NAMALWA (cell line): ENCODE results near the gene JAK2.
"Not testable (repeated sequence)": the region's sequence is repeated elsewhere in the genome, so short reads cannot be mapped to it uniquely, and the experiment has no call there.

Experiments
- DNase-seq: peaks from one replicate; pipeline ENCODE4 v3.0.0-alpha.2; 2015; ENCODE audit warnings: low spot score

Gene JAK2

DNA sequence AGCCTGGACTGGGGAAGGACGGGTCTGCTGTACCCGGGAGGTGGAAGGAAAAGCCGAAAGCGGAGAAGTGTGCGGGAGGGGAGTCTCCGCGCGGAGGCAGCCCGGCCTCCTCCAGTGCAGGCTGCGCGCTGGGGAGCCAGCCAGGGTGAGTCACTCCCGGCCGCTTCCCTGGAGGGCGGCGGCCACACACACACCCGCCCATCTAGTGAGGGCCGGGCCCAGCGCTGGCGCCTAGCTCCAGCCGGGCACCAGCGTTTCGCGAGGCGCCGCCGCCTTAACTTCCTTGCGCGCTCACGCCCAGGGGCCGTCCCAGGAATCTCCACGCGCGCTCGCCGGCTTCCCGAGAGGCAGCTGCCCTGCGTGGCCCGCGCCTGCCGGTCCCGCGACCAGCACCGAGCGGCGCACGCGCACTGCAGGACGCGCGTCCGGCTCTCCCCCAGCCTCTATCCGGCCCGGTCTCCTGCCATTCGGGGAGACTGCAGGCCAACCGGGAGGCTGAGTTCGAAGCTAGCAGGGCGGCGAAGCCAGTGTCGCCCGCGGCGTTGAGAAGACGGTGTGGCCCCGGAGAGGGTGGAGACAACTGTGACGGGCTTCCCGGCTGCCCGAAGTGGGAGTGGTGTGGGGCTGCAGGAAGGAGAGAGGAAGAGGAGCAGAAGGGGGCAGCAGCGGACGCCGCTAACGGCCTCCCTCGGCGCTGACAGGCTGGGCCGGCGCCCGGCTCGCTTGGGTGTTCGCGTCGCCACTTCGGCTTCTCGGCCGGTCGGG, at the start of gene JAK2:
JAK2 (plus strand) TSS at position 652 of the 765 bp plus-strand sequence. CDS start 36,716 bp downstream, outside the sequence.
- DNase-seq, result peak; percentile 76

- no peak for DNase-seq
Measured at GRCh38 chr9:4936277-4936676, 48.8 kb upstream of the JAK2 start.

- DNase-seq, result no peak
Measured at GRCh38 chr9:4936823-4937222, 48.2 kb upstream of the JAK2 start.

DNA sequence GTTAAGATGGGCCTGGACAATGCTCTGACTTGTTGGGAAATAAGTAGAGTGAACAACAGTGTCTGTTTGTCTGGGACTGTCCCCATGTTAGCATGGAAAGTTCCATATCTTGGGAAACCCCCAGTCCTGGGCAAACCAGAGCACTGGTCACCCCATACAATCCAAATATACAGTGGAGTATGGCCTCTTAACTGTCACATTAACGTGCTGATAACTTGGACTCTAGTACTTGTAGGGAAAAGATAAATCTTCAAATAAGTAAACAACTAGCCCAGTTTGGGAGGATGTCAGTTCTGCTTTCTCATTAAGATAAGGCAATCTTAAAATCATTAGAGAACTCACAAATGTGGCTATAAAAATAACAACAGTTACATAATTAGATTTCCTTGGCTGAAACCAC, 47.6 kb upstream of the JAK2 start:
- no peak for DNase-seq

DNA sequence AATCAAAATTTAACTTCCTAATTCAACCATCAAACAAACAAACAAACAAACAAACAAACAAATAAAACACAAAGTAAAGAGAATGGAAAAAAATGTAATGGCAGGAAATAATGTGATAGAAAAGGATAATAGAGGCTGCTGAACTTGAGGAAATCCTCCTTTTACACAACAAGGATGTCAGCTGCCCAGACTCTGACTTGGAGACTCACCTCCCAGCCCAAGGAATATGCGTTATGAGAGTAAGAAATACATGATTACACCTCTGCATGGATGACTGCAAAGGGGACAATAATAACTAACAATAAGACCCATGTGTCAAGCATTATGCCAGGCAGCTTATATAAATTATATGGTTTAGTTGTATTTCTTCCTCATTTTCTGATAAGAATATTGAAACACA, 46.6 kb upstream of the JAK2 start:
- DNase-seq, result no peak

DNA sequence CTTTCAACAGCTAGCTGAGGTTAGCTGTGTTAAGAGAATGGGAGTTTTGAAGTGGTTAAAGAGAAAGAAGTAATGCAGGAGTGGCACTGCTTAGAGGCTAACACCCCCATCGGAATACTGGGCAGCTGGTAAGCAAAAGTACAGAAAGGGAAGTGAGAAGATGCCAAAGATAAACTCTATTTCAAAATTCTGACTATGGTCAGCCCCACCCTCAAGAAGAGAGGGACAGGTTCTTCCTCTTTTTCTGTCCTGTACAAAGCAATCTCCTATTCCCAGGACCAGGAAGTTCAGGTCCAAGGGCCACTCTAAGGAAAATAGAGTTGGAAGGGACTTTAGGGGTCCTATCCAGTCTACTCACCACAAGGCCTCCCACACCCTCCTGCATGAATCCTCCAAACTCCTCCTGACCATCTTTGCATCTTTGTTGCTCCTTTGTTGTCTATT, 45.9 kb upstream of the JAK2 start:
- DNase-seq, result peak; percentile 53

- DNase-seq, result not testable (repeated sequence)
Measured at GRCh38 chr9:4942042-4942691, 42.9 kb upstream of the JAK2 start.

- DNase-seq, result no peak
Measured at GRCh38 chr9:4943346-4943745, 41.7 kb upstream of the JAK2 start.

- DNase-seq, result not testable (repeated sequence)
Measured at GRCh38 chr9:4944431-4945211, 40.5 kb upstream of the JAK2 start.

GRCh38 chr9:4946937-4947336, 38.1 kb upstream of the JAK2 start:
- no peak for DNase-seq

- no peak for DNase-seq
Measured at GRCh38 chr9:4955836-4956235, 29.2 kb upstream of the JAK2 start.

DNA sequence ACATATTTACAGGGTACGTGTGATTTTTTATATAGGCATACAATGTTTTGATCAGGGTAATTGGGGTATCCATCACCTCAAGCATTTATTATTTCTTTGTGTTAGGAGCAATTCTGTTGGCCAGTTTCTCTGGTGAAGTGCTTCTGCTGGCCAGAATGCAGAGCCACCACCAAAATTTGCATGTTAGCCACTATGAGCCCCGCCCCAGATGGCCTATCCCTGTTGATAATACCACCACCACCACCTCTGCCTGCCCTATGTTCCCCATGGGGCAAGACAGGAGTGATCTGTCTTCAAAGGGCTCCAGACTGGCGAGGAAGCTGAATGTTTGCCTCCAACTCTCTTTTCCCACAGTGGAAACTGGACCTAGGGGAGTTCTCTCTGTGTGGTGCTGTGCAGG, 26.0 kb upstream of the JAK2 start:
- no peak for DNase-seq

DNA sequence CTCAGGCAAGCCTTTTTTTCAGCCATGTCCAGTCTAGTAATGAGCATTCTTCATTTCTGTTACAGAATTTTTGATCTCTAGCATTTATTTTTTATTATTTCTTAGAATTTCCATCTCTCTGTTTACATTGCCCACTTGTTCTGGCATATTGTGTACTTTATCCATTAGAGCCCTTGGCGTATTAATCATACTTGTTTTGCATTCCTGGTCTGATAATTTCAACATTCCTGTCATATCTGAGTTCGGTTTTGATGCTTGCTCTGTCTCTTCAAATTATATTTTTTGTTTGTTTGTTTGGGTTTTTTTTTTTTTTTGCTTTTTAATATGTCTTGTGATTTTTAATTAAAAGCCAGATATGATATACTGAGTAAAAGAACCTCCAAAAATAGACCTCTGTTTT, 23.0 kb upstream of the JAK2 start:
- DNase-seq, result no peak

GRCh38 chr9:4964540-4964939, 20.5 kb upstream of the JAK2 start:
- DNase-seq, result no peak

DNA sequence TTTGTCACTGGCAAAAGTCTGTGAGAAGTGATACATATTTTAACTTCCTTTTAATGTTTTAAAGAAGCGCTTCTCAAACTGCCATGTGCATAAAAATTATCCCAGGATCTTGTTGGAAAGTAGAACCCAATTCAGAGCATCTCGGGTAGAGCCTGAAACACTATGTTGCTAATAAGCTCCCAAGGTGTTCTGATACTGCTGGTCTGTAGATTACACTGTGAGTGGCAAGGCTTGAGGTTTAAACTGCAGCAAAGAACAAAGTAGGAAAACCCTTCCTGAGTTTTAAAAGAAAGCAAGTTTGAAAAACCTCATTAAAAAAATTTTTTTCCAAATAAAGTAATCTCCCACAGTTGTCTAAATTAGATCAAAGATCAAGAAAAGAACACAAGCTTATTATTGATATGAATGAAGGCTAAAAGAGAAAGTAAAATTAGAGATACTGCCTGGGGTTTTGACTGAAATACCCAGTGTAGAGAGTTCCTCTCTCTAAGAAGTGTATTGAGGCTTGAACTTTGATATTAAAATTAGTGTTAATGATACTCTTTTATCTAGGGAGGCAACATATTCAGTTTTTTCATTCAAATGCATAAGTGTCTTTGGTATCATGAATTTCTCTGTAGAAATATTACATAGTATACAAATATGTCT, 19.8 kb upstream of the JAK2 start:
- no peak for DNase-seq

DNA sequence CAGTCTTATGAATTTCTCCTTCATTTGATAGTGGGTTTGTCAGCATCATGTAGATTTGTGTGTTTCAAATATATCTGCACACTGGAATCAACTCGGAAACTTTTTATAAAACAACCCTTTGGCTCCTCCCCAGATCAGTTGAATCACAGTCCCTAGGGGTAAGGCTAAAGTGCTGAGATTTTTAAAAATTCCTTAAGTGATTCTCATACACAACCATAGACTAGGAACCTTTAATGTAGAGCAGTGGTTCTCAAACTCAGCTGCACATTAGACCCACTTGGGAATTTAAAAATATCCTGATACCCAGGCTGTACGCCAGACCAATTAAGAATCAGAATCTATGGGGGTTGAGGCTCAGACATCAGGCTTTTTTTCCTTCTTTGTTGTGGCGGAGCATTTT, 17.5 kb upstream of the JAK2 start:
- no peak for DNase-seq

- no peak for DNase-seq
Measured at GRCh38 chr9:4969130-4969529, 15.9 kb upstream of the JAK2 start.

- no peak for DNase-seq
Measured at GRCh38 chr9:4970970-4971641, 14.0 kb upstream of the JAK2 start.

- no peak for DNase-seq
Measured at GRCh38 chr9:4973246-4973645, 11.8 kb upstream of the JAK2 start.

GRCh38 chr9:4973902-4974301, 11.2 kb upstream of the JAK2 start:
- DNase-seq, result no peak

GRCh38 chr9:4979239-4979638, 5.8 kb upstream of the JAK2 start:
- DNase-seq, result no peak
